OCI-LY3 (cell line): ENCODE data around the gene ZNF484.

Experiments used
- H2AFZ ChIP-seq: fragments of 200-600, 300-600 bp; shearing (Covaris generic); 2 replicates; pipeline ENCODE4 v1.6.0; 2014; ENCODE audit warnings: antibody characterized with exemption, low read depth, low read length
- H3K27ac ChIP-seq: fragments of 200-600, 300-600 bp; sonication (generic); 2 replicates; pipeline ENCODE4 v1.5.1; 2014; ENCODE audit warnings: mild to moderate bottlenecking, low read length, moderate library complexity, mixed read lengths
- H3K27me3 ChIP-seq: fragments of 200-600, 300-600 bp; sonication (generic); 2 replicates; pipeline ENCODE4 v1.6.1; 2014; ENCODE audit warnings: low read depth, low read length, mixed read lengths
- H3K36me3 ChIP-seq: fragments of 200-600, 300-600 bp; sonication (generic); replicated peaks from 2 replicates; pipeline ENCODE3; 2014; ENCODE audit warnings: low read depth, low read length, mixed read lengths
- H3K4me1 ChIP-seq: fragments of 300-600, 200-600 bp; sonication (generic); 2 replicates; pipeline ENCODE4 v1.6.1; 2014; ENCODE audit warnings: low read length, mixed read lengths
- H3K4me2 ChIP-seq: fragments of 200-600, 300-600 bp; sonication (generic); 2 replicates; pipeline ENCODE4 v1.6.1; 2014; ENCODE audit warnings: low read length, mixed read lengths
- H3K4me3 ChIP-seq: fragments of 300-600, 200-600 bp; sonication (generic); 2 replicates; pipeline ENCODE4 v1.5.1; 2014; ENCODE audit warnings: antibody characterized with exemption, mild to moderate bottlenecking, low read length, moderate library complexity
- H3K79me2 ChIP-seq: fragments of 300-600, 200-600 bp; shearing (Covaris generic); 2 replicates; pipeline ENCODE4 v1.6.1; 2014; ENCODE audit warnings: mild to moderate bottlenecking, low read length, mixed read lengths
- H3K9ac ChIP-seq: fragments of 300-600, 200-600 bp; shearing (Covaris generic); 2 replicates; pipeline ENCODE4 v1.6.0; 2014; ENCODE audit warnings: mild to moderate bottlenecking, low read length, moderate library complexity
- H3K9me3 ChIP-seq: fragments of 200-600, 300-600 bp; shearing (Covaris generic); 2 replicates; pipeline ENCODE4 v1.6.1; 2014; ENCODE audit warnings: low read length, mixed read lengths; ENCODE audit not compliant: insufficient read depth
- H4K20me1 ChIP-seq: fragments of 200-600, 300-600 bp; sonication (generic); 2 replicates; pipeline ENCODE4 v1.6.1; 2016; ENCODE audit warnings: low read length, mixed read lengths; ENCODE audit not compliant: insufficient read depth
- CTCF ChIP-seq: fragments of 200-600, 300-600 bp; sonication (generic); IDR thresholded peaks from 2 replicates; pipeline ENCODE4 v1.5.1; 2014; ENCODE audit warnings: antibody characterized with exemption, low read length, low read depth
- EZH2phosphoT487 ChIP-seq: fragments of 200-600 bp; shearing (Covaris generic); IDR thresholded peaks from 2 replicates; pipeline ENCODE4 v1.6.1; 2018; ENCODE audit warnings: antibody characterized with exemption, mixed run types, low read depth

ZNF484 gene

GRCh38 chr9:92864152-92864551 lies 13.7 kb downstream of the ZNF484 start:
- Histone ChIP-seq H3K27me3 (no peaks in the 10 kb centered on the region), H3K79me2 (peaks cover 32% of the 10 kb centered on the region; the same call in 1 of the 2 replicates)

GRCh38 chr9:92860867-92861266 lies 17.0 kb downstream of the ZNF484 start:
- Histone ChIP-seq H3K79me2 (peaks cover 22% of the 10 kb centered on the region; the same call in 1 of the 2 replicates), H3K9me3 (peaks cover 6% of the 10 kb centered on the region; the same call in 1 of the 2 replicates), H3K27ac (no peak overlapping the region), H3K4me1 (no peaks in the 10 kb centered on the region), H3K4me2 (no peak overlapping the region), H3K27me3 (no peaks in the 10 kb centered on the region), H3K9ac (no peak overlapping the region), H2AFZ (no peak overlapping the region), H3K4me3 (no peak overlapping the region), H3K36me3 (peaks cover 34% of the 10 kb centered on the region), H4K20me1 (peaks cover 6% of the 10 kb centered on the region; the same call in 1 of the 2 replicates)
- TF ChIP-seq EZH2phosphoT487 (no peak), CTCF (no peak)

More at GRCh38 chr9:92864152-92864551, 13.7 kb downstream of the ZNF484 start:
- no peak overlapping the region for H2AFZ ChIP-seq
- H3K4me2 ChIP-seq: no peak overlapping the region
- H3K9ac ChIP-seq: no peak overlapping the region
- no peak overlapping the region for H3K4me3 ChIP-seq
- no peak overlapping the region for H3K27ac ChIP-seq
- peaks cover 6% of the 10 kb centered on the region; the same call in 1 of the 2 replicates for H4K20me1 ChIP-seq
- peaks cover 5% of the 10 kb centered on the region; the same call in 1 of the 2 replicates for H3K9me3 ChIP-seq
- H3K4me1 ChIP-seq: no peaks in the 10 kb centered on the region
- peaks cover 33% of the 10 kb centered on the region for H3K36me3 ChIP-seq
- TF ChIP-seq EZH2phosphoT487 (no peak), CTCF (no peak)

- peaks cover 6% of the 10 kb centered on the region; the same call in 1 of the 2 replicates for H3K9me3 ChIP-seq
- TF ChIP-seq CTCF: no peak
Measured at GRCh38 chr9:92857236-92857635, 20.6 kb downstream of the ZNF484 start.

GRCh38 chr9:92853716-92854115 lies 24.1 kb downstream of the ZNF484 start:
- H4K20me1 ChIP-seq: no peaks in the 10 kb centered on the region
- peaks cover 46% of the 10 kb centered on the region for H3K36me3 ChIP-seq
- no peak overlapping the region for H3K9ac ChIP-seq
- H3K79me2 ChIP-seq: no peaks in the 10 kb centered on the region
- no peak overlapping the region for H3K4me3 ChIP-seq
- no peak overlapping the region for H3K27ac ChIP-seq
- H3K4me2 ChIP-seq: no peak overlapping the region
- no peaks in the 10 kb centered on the region for H3K9me3 ChIP-seq
- TF ChIP-seq EZH2phosphoT487 (no peak), CTCF (no peak)
- no peaks in the 10 kb centered on the region for H3K27me3 ChIP-seq
- H2AFZ ChIP-seq: no peak overlapping the region
- H3K4me1 ChIP-seq: no peaks in the 10 kb centered on the region

More at GRCh38 chr9:92857236-92857635, 20.6 kb downstream of the ZNF484 start:
- no peak overlapping the region for H3K27ac ChIP-seq
- H3K79me2 ChIP-seq: peaks cover 9% of the 10 kb centered on the region; the same call in 1 of the 2 replicates
- H3K4me3 ChIP-seq: no peak overlapping the region
- no peak overlapping the region for H2AFZ ChIP-seq
- no peaks in the 10 kb centered on the region for H3K27me3 ChIP-seq
- no peaks in the 10 kb centered on the region for H4K20me1 ChIP-seq
- no peaks in the 10 kb centered on the region for H3K4me1 ChIP-seq
- H3K4me2 ChIP-seq: no peak overlapping the region
- H3K9ac ChIP-seq: no peak overlapping the region
- H3K36me3 ChIP-seq: peaks cover 48% of the 10 kb centered on the region
